ENCODE data around the gene PIP4K2B.
"Not testable (repeated sequence)": the region's sequence is repeated elsewhere in the genome, so short reads cannot be mapped to it uniquely, and the experiment has no call there.

PIP4K2B gene

GRCh38 chr17:38797828-38798227 is 1.5 kb downstream of the PIP4K2B start:
- Histone ChIP-seq H3K27me3 (ENCODE audit: control insufficient read depth, insufficient read depth, low read length, poor library complexity, severe bottlenecking) (no peaks in the 10 kb centered on the region), H3K9me3 (ENCODE audit: control insufficient read depth, low read length) (no peaks in the 10 kb centered on the region), H3K36me3 (ENCODE audit: control insufficient read depth, insufficient read depth, low read length) (peaks cover 7% of the 10 kb centered on the region), H3K4me3 (ENCODE audit: insufficient read depth, low read depth, low read length) (peak overlapping the region; percentile 91), H3K27ac (ENCODE audit: insufficient read depth, low read depth, low read length, poor library complexity, severe bottlenecking) (no peak overlapping the region), H3K4me1 (ENCODE audit: control insufficient read depth, insufficient read depth, low read length) (peaks cover 14% of the 10 kb centered on the region)
- 82 to 89% methylated on average over 6 of the region's 6 CpGs for WGBS, 2 experiments

GRCh38 chr17:38797158-38797490 is 2.2 kb downstream of the PIP4K2B start:
- Histone ChIP-seq H3K27ac (ENCODE audit: insufficient read depth, low read depth, low read length, poor library complexity, severe bottlenecking) (no peak overlapping the region), H3K9me3 (ENCODE audit: control insufficient read depth, low read length) (no peaks in the 10 kb centered on the region), H3K36me3 (ENCODE audit: control insufficient read depth, insufficient read depth, low read length) (peaks cover under 1% of the 10 kb centered on the region), H3K4me3 (ENCODE audit: insufficient read depth, low read depth, low read length) (no peak overlapping the region), H3K4me1 (ENCODE audit: control insufficient read depth, insufficient read depth, low read length) (peaks cover 14% of the 10 kb centered on the region), H3K27me3 (ENCODE audit: control insufficient read depth, insufficient read depth, low read length, poor library complexity, severe bottlenecking) (no peaks in the 10 kb centered on the region)
- WGBS, 2 experiments, result 97 to 98% methylated on average over 5 of the region's 5 CpGs

- WGBS, 2 experiments, result 94 to 96% methylated on average over 5 of the region's 5 CpGs
- H3K27me3 ChIP-seq (ENCODE audit: control insufficient read depth, insufficient read depth, low read length, poor library complexity, severe bottlenecking), result no peaks in the 10 kb centered on the region
- no peaks in the 10 kb centered on the region for H3K36me3 ChIP-seq (ENCODE audit: control insufficient read depth, insufficient read depth, low read length)
- peaks cover 14% of the 10 kb centered on the region for H3K4me1 ChIP-seq (ENCODE audit: control insufficient read depth, insufficient read depth, low read length)
- H3K9me3 ChIP-seq (ENCODE audit: control insufficient read depth, low read length), result no peaks in the 10 kb centered on the region
- H3K4me3 ChIP-seq (ENCODE audit: insufficient read depth, low read depth, low read length), result no peak overlapping the region
- no peak overlapping the region for H3K27ac ChIP-seq (ENCODE audit: insufficient read depth, low read depth, low read length, poor library complexity, severe bottlenecking)
Measured at GRCh38 chr17:38796451-38797157, 2.8 kb downstream of the PIP4K2B start.

- no peaks in the 10 kb centered on the region for H3K36me3 ChIP-seq (ENCODE audit: control insufficient read depth, insufficient read depth, low read length)
- H3K27ac ChIP-seq (ENCODE audit: insufficient read depth, low read depth, low read length, poor library complexity, severe bottlenecking), result no peak overlapping the region
- 96 to 97% methylated on average over 4 to 5 of the region's 5 CpGs for WGBS, 2 experiments
Measured at GRCh38 chr17:38794221-38794620, 5.1 kb downstream of the PIP4K2B start.

GRCh38 chr17:38791162-38791561 is 8.2 kb downstream of the PIP4K2B start:
- Histone ChIP-seq H3K9me3 (ENCODE audit: control insufficient read depth, low read length) (no peaks in the 10 kb centered on the region), H3K4me3 (ENCODE audit: insufficient read depth, low read depth, low read length) (no peak overlapping the region), H3K4me1 (ENCODE audit: control insufficient read depth, insufficient read depth, low read length) (peaks cover 12% of the 10 kb centered on the region), H3K27me3 (ENCODE audit: control insufficient read depth, insufficient read depth, low read length, poor library complexity, severe bottlenecking) (no peaks in the 10 kb centered on the region), H3K36me3 (ENCODE audit: control insufficient read depth, insufficient read depth, low read length) (peaks cover 2% of the 10 kb centered on the region), H3K27ac (ENCODE audit: insufficient read depth, low read depth, low read length, poor library complexity, severe bottlenecking) (no peak overlapping the region)
- WGBS, 2 experiments, result 89 to 94% methylated on average over 5 of the region's 5 CpGs

More at GRCh38 chr17:38794221-38794620, 5.1 kb downstream of the PIP4K2B start:
- H3K4me3 ChIP-seq (ENCODE audit: insufficient read depth, low read depth, low read length), result no peak overlapping the region
- no peaks in the 10 kb centered on the region for H3K9me3 ChIP-seq (ENCODE audit: control insufficient read depth, low read length)
- no peaks in the 10 kb centered on the region for H3K27me3 ChIP-seq (ENCODE audit: control insufficient read depth, insufficient read depth, low read length, poor library complexity, severe bottlenecking)
- peaks cover 21% of the 10 kb centered on the region for H3K4me1 ChIP-seq (ENCODE audit: control insufficient read depth, insufficient read depth, low read length)

- not testable (repeated sequence) for H3K36me3 ChIP-seq (ENCODE audit: control insufficient read depth, insufficient read depth, low read length); H3K9me3 ChIP-seq (ENCODE audit: control insufficient read depth, low read length); H3K27me3 ChIP-seq (ENCODE audit: control insufficient read depth, insufficient read depth, low read length, poor library complexity, severe bottlenecking); H3K4me3 ChIP-seq (ENCODE audit: insufficient read depth, low read depth, low read length); H3K27ac ChIP-seq (ENCODE audit: insufficient read depth, low read depth, low read length, poor library complexity, severe bottlenecking)
- H3K4me1 ChIP-seq (ENCODE audit: control insufficient read depth, insufficient read depth, low read length), result peaks cover 12% of the 10 kb centered on the region
- 82 to 85% methylated on average over 13 of the region's 13 CpGs for WGBS, 2 experiments
Measured at GRCh38 chr17:38790148-38790707, 9.1 kb downstream of the PIP4K2B start.

GRCh38 chr17:38789185-38789584 is 10.2 kb downstream of the PIP4K2B start:
- 0 to 3% methylated on average over 1 of the region's 1 CpG for WGBS, 2 experiments
- no peak overlapping the region for H3K4me3 ChIP-seq (ENCODE audit: insufficient read depth, low read depth, low read length)
- no peaks in the 10 kb centered on the region for H3K27me3 ChIP-seq (ENCODE audit: control insufficient read depth, insufficient read depth, low read length, poor library complexity, severe bottlenecking)
- H3K4me1 ChIP-seq (ENCODE audit: control insufficient read depth, insufficient read depth, low read length), result peaks cover 12% of the 10 kb centered on the region
- H3K9me3 ChIP-seq (ENCODE audit: control insufficient read depth, low read length), result no peaks in the 10 kb centered on the region
- peak overlapping the region; percentile 79 for H3K27ac ChIP-seq (ENCODE audit: insufficient read depth, low read depth, low read length, poor library complexity, severe bottlenecking)
- H3K36me3 ChIP-seq (ENCODE audit: control insufficient read depth, insufficient read depth, low read length), result peaks cover 16% of the 10 kb centered on the region

- not testable (repeated sequence) for H3K27me3 ChIP-seq (ENCODE audit: control insufficient read depth, insufficient read depth, low read length, poor library complexity, severe bottlenecking); H3K9me3 ChIP-seq (ENCODE audit: control insufficient read depth, low read length); H3K4me3 ChIP-seq (ENCODE audit: insufficient read depth, low read depth, low read length); H3K27ac ChIP-seq (ENCODE audit: insufficient read depth, low read depth, low read length, poor library complexity, severe bottlenecking)
- Histone ChIP-seq H3K36me3 (ENCODE audit: control insufficient read depth, insufficient read depth, low read length) (peaks cover 24% of the 10 kb centered on the region), H3K4me1 (ENCODE audit: control insufficient read depth, insufficient read depth, low read length) (peaks cover 12% of the 10 kb centered on the region)
- WGBS, 2 experiments, result 95 to 100% methylated on average over 4 of the region's 4 CpGs
Measured at GRCh38 chr17:38787999-38788398, 11.4 kb downstream of the PIP4K2B start.

- Histone ChIP-seq H3K36me3 (ENCODE audit: control insufficient read depth, insufficient read depth, low read length) (peaks cover 34% of the 10 kb centered on the region), H3K27ac (ENCODE audit: insufficient read depth, low read depth, low read length, poor library complexity, severe bottlenecking) (no peak overlapping the region), H3K9me3 (ENCODE audit: control insufficient read depth, low read length) (no peaks in the 10 kb centered on the region)
Measured at GRCh38 chr17:38786372-38786771, 13.0 kb downstream of the PIP4K2B start.

GRCh38 chr17:38783227-38783626 is 16.1 kb downstream of the PIP4K2B start:
- Histone ChIP-seq H3K9me3 (ENCODE audit: control insufficient read depth, low read length) (no peaks in the 10 kb centered on the region), H3K27me3 (ENCODE audit: control insufficient read depth, insufficient read depth, low read length, poor library complexity, severe bottlenecking) (no peaks in the 10 kb centered on the region), H3K4me1 (ENCODE audit: control insufficient read depth, insufficient read depth, low read length) (no peaks in the 10 kb centered on the region), H3K36me3 (ENCODE audit: control insufficient read depth, insufficient read depth, low read length) (peaks cover 50% of the 10 kb centered on the region), H3K4me3 (ENCODE audit: insufficient read depth, low read depth, low read length) (no peak overlapping the region), H3K27ac (ENCODE audit: insufficient read depth, low read depth, low read length, poor library complexity, severe bottlenecking) (no peak overlapping the region)
- WGBS, 2 experiments, result 94% methylated on average over 3 of the region's 3 CpGs

More at GRCh38 chr17:38786372-38786771, 13.0 kb downstream of the PIP4K2B start:
- no peaks in the 10 kb centered on the region for H3K27me3 ChIP-seq (ENCODE audit: control insufficient read depth, insufficient read depth, low read length, poor library complexity, severe bottlenecking)
- 79 to 80% methylated on average over 6 of the region's 6 CpGs for WGBS, 2 experiments
- no peak overlapping the region for H3K4me3 ChIP-seq (ENCODE audit: insufficient read depth, low read depth, low read length)
- H3K4me1 ChIP-seq (ENCODE audit: control insufficient read depth, insufficient read depth, low read length), result peaks cover 12% of the 10 kb centered on the region
